Smooth muscle cell (in vitro differentiated cells): Measurements from ENCODE around the gene FMO5. TPM values are rescaled to one million over a fixed set of nuclear protein-coding genes. Genes with fewer than 3 reads are reported as not detected.
"Not testable (repeated sequence)": the region's sequence is repeated elsewhere in the genome, so short reads cannot be mapped to it uniquely, and the experiment has no call there.

Source experiments
- DNase-seq: peaks from one replicate; lab custom pipeline; 2025; ENCODE audit not compliant: unreplicated experiment; lab: John Stamatoyannopoulos, UW
- H2AFZ ChIP-seq: fragments of 200-600 bp; sonication (generic); 2 replicates; pipeline ENCODE4 v1.6.0; 2016; ENCODE audit warnings: antibody characterized with exemption, low read depth, mild to moderate bottlenecking
- H3F3A ChIP-seq: fragments of 200-600 bp; sonication (generic); 2 replicates; pipeline ENCODE4 v1.6.0; 2017; ENCODE audit warnings: antibody characterized with exemption, low read depth
- H3K27ac ChIP-seq: fragments of 200-600 bp; sonication (generic); 2 replicates; pipeline ENCODE4 v1.5.1; 2016; ENCODE audit warnings: low read depth, mild to moderate bottlenecking
- H3K27me3 ChIP-seq: fragments of 200-600 bp; sonication (generic); 2 replicates; pipeline ENCODE4 v1.6.1; 2016; ENCODE audit warnings: low read depth, mild to moderate bottlenecking
- H3K36me3 ChIP-seq: fragments of 200-600 bp; sonication (generic); 2 replicates; pipeline ENCODE4 v1.5.1; 2016; ENCODE audit warnings: low read depth
- H3K4me1 ChIP-seq: fragments of 200-600 bp; sonication (generic); 2 replicates; pipeline ENCODE4 v1.5.1; 2016; ENCODE audit warnings: low read depth
- H3K4me2 ChIP-seq: fragments of 200-600 bp; sonication (generic); 2 replicates; pipeline ENCODE4 v1.6.0; 2016; ENCODE audit warnings: mild to moderate bottlenecking
- H3K4me3 ChIP-seq: fragments of 200-600 bp; sonication (generic); 2 replicates; pipeline ENCODE4 v1.5.1; 2016; ENCODE audit warnings: mild to moderate bottlenecking
- H3K79me2 ChIP-seq: fragments of 200-600 bp; sonication (generic); 2 replicates; pipeline ENCODE4 v1.6.0; 2016; ENCODE audit warnings: low read depth, mild to moderate bottlenecking
- H3K9ac ChIP-seq: fragments of 200-600 bp; sonication (generic); 2 replicates; pipeline ENCODE4 v1.6.0; 2016; ENCODE audit warnings: low read depth
- H3K9me3 ChIP-seq: fragments of 200-600 bp; sonication (generic); replicated peaks from 2 replicates; pipeline ENCODE4 v1.5.1; 2016; ENCODE audit warnings: low read depth
- H4K20me1 ChIP-seq: fragments of 200-600 bp; sonication (generic); 2 replicates; pipeline ENCODE4 v1.6.0; 2016; ENCODE audit warnings: low read depth
- CTCF ChIP-seq: fragments of 200-600 bp; sonication (generic); IDR thresholded peaks from 2 replicates; pipeline ENCODE4 v1.5.1; 2017; ENCODE audit warnings: borderline replicate concordance, mild to moderate bottlenecking, antibody characterized with exemption; ENCODE audit not compliant: insufficient read depth, poor library complexity, severe bottlenecking
- WGBS: methylation state at CpG from one replicate; pipeline ENCODE4 v1.1.7; 2016; ENCODE audit warnings: low lambda C conversion rate; 5-methylcytosine and 5-hydroxymethylcytosine counted together
- polyA plus RNA-seq: library from polyadenylated mRNA; unstranded; fragments of >200 nt; fragmentation: Nextera tagmentation; extraction: Ambion mirVana; gene quantifications from 2 replicates; pipeline ENCODE4 v1.2.1, GENCODE V29; 2016
- total RNA-seq: library from RNA; depleted of rRNA; stranded (reverse); fragments of >200 nt; gene quantifications from 2 replicates; pipeline ENCODE4 v1.2.3, GENCODE V29; 2014

The FMO5 gene
- total and polyA plus RNA-seq, 2 experiments from 2014 or later, result 0.49 to 1.9 TPM

- no peak for TF ChIP-seq CTCF
- H3K9me3 ChIP-seq, result no peaks in the 10 kb centered on the region
- no peak overlapping the region for H3K27ac ChIP-seq
- H4K20me1 ChIP-seq, result no peaks in the 10 kb centered on the region
- H3K27me3 ChIP-seq, result no peaks in the 10 kb centered on the region
- no peak for DNase-seq
- no peak overlapping the region for H3K4me2 ChIP-seq
- WGBS, result 89% methylated on average over 1 of the region's 1 CpG
- no peaks in the 10 kb centered on the region for H3K79me2 ChIP-seq
- H3K9ac ChIP-seq, result no peak overlapping the region
- H3K4me1 ChIP-seq, result no peaks in the 10 kb centered on the region
- H3K4me3 ChIP-seq, result no peak overlapping the region
- H2AFZ ChIP-seq, result no peak overlapping the region
- no peaks in the 10 kb centered on the region for H3F3A ChIP-seq
- H3K36me3 ChIP-seq, result no peaks in the 10 kb centered on the region
Measured at GRCh38 chr1:147201786-147202185, 23.4 kb downstream of the FMO5 start.

GRCh38 chr1:147201276-147201675 lies 23.9 kb downstream of the FMO5 start:
- Histone ChIP-seq H4K20me1 (no peaks in the 10 kb centered on the region), H3K4me2 (no peak overlapping the region), H3K4me3 (no peak overlapping the region)

GRCh38 chr1:147197324-147197723 lies 27.8 kb downstream of the FMO5 start:
- not testable (repeated sequence) for H3K4me3 ChIP-seq, H3K9me3 ChIP-seq
- WGBS, result 96% methylated on average over 3 of the region's 3 CpGs

More at GRCh38 chr1:147201276-147201675, 23.9 kb downstream of the FMO5 start:
- WGBS, result 93% methylated on average over 4 of the region's 4 CpGs
- Histone ChIP-seq H3K9me3 (no peaks in the 10 kb centered on the region), H3K9ac (no peak overlapping the region), H3F3A (no peaks in the 10 kb centered on the region), H3K4me1 (no peaks in the 10 kb centered on the region), H3K79me2 (no peaks in the 10 kb centered on the region), H3K27ac (no peak overlapping the region), H2AFZ (no peak overlapping the region), H3K36me3 (no peaks in the 10 kb centered on the region), H3K27me3 (no peaks in the 10 kb centered on the region)
- no peak for DNase-seq
- TF ChIP-seq CTCF, result no peak

GRCh38 chr1:147189514-147189913 lies 35.6 kb downstream of the FMO5 start:
- H3F3A ChIP-seq, result no peaks in the 10 kb centered on the region
- no peaks in the 10 kb centered on the region for H3K36me3 ChIP-seq
- H3K4me3 ChIP-seq, result no peak overlapping the region
- H2AFZ ChIP-seq, result no peak overlapping the region
- H3K9ac ChIP-seq, result no peak overlapping the region
- no peaks in the 10 kb centered on the region for H3K4me1 ChIP-seq
- H3K27ac ChIP-seq, result no peak overlapping the region
- no peak overlapping the region for H3K4me2 ChIP-seq
- no peaks in the 10 kb centered on the region for H4K20me1 ChIP-seq
- WGBS, result 82% methylated on average over 2 of the region's 2 CpGs
- no peak for DNase-seq
- H3K27me3 ChIP-seq, result no peaks in the 10 kb centered on the region
- no peaks in the 10 kb centered on the region for H3K9me3 ChIP-seq
- TF ChIP-seq CTCF, result no peak
- H3K79me2 ChIP-seq, result no peaks in the 10 kb centered on the region

More at GRCh38 chr1:147197324-147197723, 27.8 kb downstream of the FMO5 start:
- H3K27ac ChIP-seq, H3K36me3 ChIP-seq, H3K4me2 ChIP-seq, H4K20me1 ChIP-seq, H3K4me1 ChIP-seq, H3K27me3 ChIP-seq, H3F3A ChIP-seq, H2AFZ ChIP-seq, DNase-seq, H3K9ac ChIP-seq, H3K79me2 ChIP-seq: not testable (repeated sequence)
